GM12878 (cell line): ENCODE results near the gene ELL. TPM values are rescaled to one million over a fixed set of nuclear protein-coding genes. Genes with fewer than 3 reads are reported as not detected.

Experiments
- BMI1 ChIP-seq: fragments of 450-650 bp; IDR thresholded peaks from 2 replicates; pipeline ENCODE4 v1.6.1; 2016; ENCODE audit warnings: mild to moderate bottlenecking, moderate library complexity, borderline replicate concordance
- E4F1 ChIP-seq: fragments of 450-650 bp; IDR thresholded peaks from 2 replicates; pipeline ENCODE4 v1.6.1; 2018; ENCODE audit warnings: borderline replicate concordance, mild to moderate bottlenecking; ENCODE audit not compliant: partially characterized antibody
- EP300 ChIP-seq, 2 experiments: fragments of 150-350 bp in 1 of 2; IDR thresholded peaks; 2 replicates each; pipeline ENCODE4 v1.6.1; 2011 to 2012; ENCODE audit warnings: low read depth in 2 of 2, low read length in 2 of 2, borderline replicate concordance in 1 of 2, improper control_type of control experiment in 1 of 2, inconsistent platforms in 1 of 2; ENCODE audit not compliant: control insufficient read depth in 1 of 2
- FOXM1 ChIP-seq: IDR thresholded peaks from 2 replicates; pipeline ENCODE4 v1.6.1; 2012; ENCODE audit warnings: low read depth, mild to moderate bottlenecking, inconsistent platforms, low read length, moderate library complexity
- KAT2A ChIP-seq: conservative IDR thresholded peaks from 2 replicates; pipeline ENCODE4 v1.6.1; 2011; ENCODE audit warnings: low read depth, low read length; ENCODE audit not compliant: control insufficient read depth
- MAX ChIP-seq: IDR thresholded peaks from 2 replicates; pipeline ENCODE4 v1.6.1; 2012; ENCODE audit warnings: low read depth, low read length, improper control_type of control experiment
- MLLT1 ChIP-seq: fragments of 450-650 bp; IDR thresholded peaks from 2 replicates; pipeline ENCODE4 v1.6.1; 2016; ENCODE audit warnings: mild to moderate bottlenecking
- MYB ChIP-seq: fragments of 150-350 bp; IDR thresholded peaks from 2 replicates; pipeline ENCODE4 v1.6.1; 2014; ENCODE audit warnings: mild to moderate bottlenecking, low read depth, low read length, borderline replicate concordance
- PBX3 ChIP-seq: IDR thresholded peaks from 2 replicates; pipeline ENCODE4 v1.6.1; 2011; ENCODE audit warnings: mild to moderate bottlenecking, low read depth, low read length, moderate library complexity; ENCODE audit not compliant: insufficient replicate concordance
- POLR2A ChIP-seq: IDR thresholded peaks from 2 replicates; pipeline ENCODE4 v1.6.1; 2011; ENCODE audit warnings: low read depth, mild to moderate bottlenecking, low read length
- POLR2AphosphoS2 ChIP-seq: IDR thresholded peaks from 2 replicates; pipeline ENCODE4 v1.6.1; 2011; ENCODE audit warnings: low read depth, mild to moderate bottlenecking, low read length, improper control_type of control experiment, moderate library complexity
- SPI1 ChIP-seq: IDR thresholded peaks from 2 replicates; pipeline ENCODE4 v1.6.1; 2011; ENCODE audit warnings: low read depth, mild to moderate bottlenecking, low read length, moderate library complexity, borderline replicate concordance; ENCODE audit not compliant: insufficient read depth
- SREBF1 ChIP-seq: IDR thresholded peaks from 2 replicates; pipeline ENCODE4 v1.6.1; 2012; ENCODE audit warnings: mild to moderate bottlenecking, low read length
- SREBF2 ChIP-seq: IDR thresholded peaks from 2 replicates; pipeline ENCODE4 v1.6.1; 2012; ENCODE audit warnings: mild to moderate bottlenecking, low read length
- SUPT20H ChIP-seq: IDR thresholded peaks from 2 replicates; pipeline ENCODE4 v1.6.1; 2011; ENCODE audit warnings: low read depth, mild to moderate bottlenecking, low read length, moderate library complexity, borderline replicate concordance; ENCODE audit not compliant: control insufficient read depth
- SUZ12 ChIP-seq: fragments of 200-600 bp; sonication (generic); IDR thresholded peaks from one replicate; pipeline ENCODE4 v1.6.1; 2018; ENCODE audit warnings: antibody characterized with exemption, mild to moderate bottlenecking; ENCODE audit not compliant: unreplicated experiment
- ZBTB40 ChIP-seq: fragments of 450-650 bp; IDR thresholded peaks from 2 replicates; pipeline ENCODE4 v1.6.1; 2016; ENCODE audit warnings: mild to moderate bottlenecking, moderate library complexity, borderline replicate concordance
- ZNF217 ChIP-seq: fragments of 450-650 bp; IDR thresholded peaks from 2 replicates; pipeline ENCODE4 v1.6.1; 2017; ENCODE audit warnings: antibody characterized with exemption, mild to moderate bottlenecking
- polyA plus RNA-seq, 11 experiments: library from polyadenylated mRNA; depleted of rRNA in 4 of 11; unstranded in 6 of 11; stranded (reverse) in 5 of 11; fragments of >200 nt; fragmentation: Nextera tagmentation in 4 of 11; fragmentation: Illumina TruSeq in 1 of 11; extraction: Ambion mirVana in 4 of 11; extraction: Trizol in 1 of 11; gene quantifications; 1 replicate in 1 of 11; 2 replicates in 10 of 11; pipeline versions ENCODE4 v1.2.1 to v1.2.3, GENCODE V29; 2011 to 2016; ENCODE audit warnings: inconsistent platforms in 2 of 11, missing spikeins in 2 of 11, low read depth in 1 of 11
- total RNA-seq, 4 experiments: library from RNA; depleted of rRNA in 3 of 4; stranded (reverse); fragments of >200 nt in 3 of 4; fragmentation: Illumina TruSeq in 1 of 4; extraction: Trizol in 1 of 4; gene quantifications; 2 replicates each; pipeline versions ENCODE4 v1.2.1 to v1.2.3, GENCODE V29; 2013 to 2021

The ELL gene
- total and polyA plus RNA-seq, 10 of the 15 experiments (the other 5 are each of a cell fraction or from before 2014, with no cell fraction given) = 0.91 to 25.0 (median 9.1) TPM

GRCh38 chr19:18437491-18438330 lies 84.2 kb downstream of the ELL start, which contains the start of gene ISYNA1 (continued):
- TF ChIP-seq ZBTB40 = no peak
- TF ChIP-seq FOXM1 = no peak
- TF ChIP-seq SREBF2 = no peak
- no peak for TF ChIP-seq MAX
- no peak for TF ChIP-seq BMI1
- TF ChIP-seq E4F1 = no peak
- no peak for TF ChIP-seq SPI1
- no peak for TF ChIP-seq POLR2AphosphoS2
- TF ChIP-seq SUPT20H = no peak
- TF ChIP-seq SREBF1 = no peak
- no peak for TF ChIP-seq MYB
- no peak for TF ChIP-seq SUZ12
- no peak for TF ChIP-seq KAT2A
- TF ChIP-seq POLR2A = peak; percentile 66
- no peak for TF ChIP-seq ZNF217
- no peak for TF ChIP-seq PBX3
- TF ChIP-seq MLLT1 = no peak
- TF ChIP-seq EP300 (IDR thresholded peaks at IDR 0.05; ENCODE audit: borderline replicate concordance in 1 of 2, control insufficient read depth in 1 of 2, low read depth in 2 of 2, low read length in 2 of 2) = no peak
